ENCODE data around the gene TNS1.

Gene TNS1

DNA sequence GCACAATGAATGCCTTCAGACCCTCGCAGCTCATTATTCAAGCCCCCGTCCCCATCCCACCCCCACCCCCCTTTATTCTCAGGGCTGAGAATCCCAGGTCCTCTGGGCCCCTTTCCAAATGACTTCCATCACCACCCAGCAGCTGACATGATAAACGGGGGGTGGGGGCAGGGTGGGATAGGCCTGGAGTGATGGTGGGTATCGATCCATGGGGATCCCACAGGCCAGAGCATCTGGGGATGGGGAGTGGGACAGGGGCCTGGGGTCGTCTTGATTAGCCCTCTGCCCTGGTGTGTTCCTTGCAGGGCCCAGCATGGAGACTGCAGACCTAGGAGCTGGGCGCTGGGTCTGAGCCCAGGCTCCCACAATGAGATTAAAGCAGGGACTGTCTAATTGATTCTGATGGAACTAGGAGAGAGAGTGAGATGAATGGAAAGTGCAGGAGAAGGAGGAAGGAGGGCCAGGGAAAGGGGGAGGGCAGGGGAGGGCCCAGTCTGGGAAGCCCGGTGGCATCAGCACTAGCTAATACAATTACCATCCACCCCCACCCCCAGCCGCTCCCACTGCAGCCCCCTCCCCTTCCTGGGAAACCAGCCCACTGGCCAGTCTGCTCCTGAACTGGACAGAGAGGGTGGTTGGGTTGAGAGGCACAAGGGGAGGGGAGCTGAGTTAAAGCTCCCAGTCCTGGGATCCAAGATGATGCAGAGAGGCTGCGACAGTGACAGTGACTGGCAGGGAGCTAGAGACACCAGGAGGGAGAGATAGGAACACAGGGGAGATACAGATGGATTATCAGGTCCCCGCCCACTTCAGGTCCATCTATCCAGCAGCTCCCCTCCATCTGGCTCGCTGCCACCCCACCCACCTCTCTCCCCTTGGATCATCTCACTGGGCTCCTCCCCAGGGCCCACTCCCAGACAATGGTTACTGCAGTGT, 13.1 kb upstream of the TNS1 start:
- no peak for DNase-seq

GRCh38 chr2:218014706-218015585, 12.2 kb upstream of the TNS1 start:
- no peak for DNase-seq

GRCh38 chr2:218013289-218013688, 10.5 kb upstream of the TNS1 start:
- no peak for DNase-seq

DNA sequence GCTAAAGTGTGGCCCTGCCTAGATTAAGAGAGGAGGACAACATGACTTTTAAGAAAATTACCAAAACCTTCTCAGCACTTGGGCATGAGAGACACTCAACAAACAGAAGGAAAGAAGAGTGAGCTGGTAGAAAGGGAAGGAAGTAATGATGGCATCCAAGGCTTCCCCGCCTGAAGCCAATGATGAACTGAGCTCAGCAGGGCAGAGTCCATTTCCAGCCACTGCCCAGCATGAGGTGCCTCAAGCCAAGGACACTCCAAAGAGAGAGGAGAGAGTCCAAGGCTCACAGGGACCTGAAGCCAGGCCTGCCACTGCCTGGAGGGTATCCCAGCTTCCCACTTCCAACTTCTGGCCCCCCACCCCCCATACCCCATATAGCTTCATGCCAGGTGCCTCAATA, 9.5 kb upstream of the TNS1 start:
- no peak for DNase-seq

GRCh38 chr2:218011653-218012040, 8.9 kb upstream of the TNS1 start:
- no peak for DNase-seq

GRCh38 chr2:218010984-218011652, 8.3 kb upstream of the TNS1 start:
- no peak for DNase-seq

DNA sequence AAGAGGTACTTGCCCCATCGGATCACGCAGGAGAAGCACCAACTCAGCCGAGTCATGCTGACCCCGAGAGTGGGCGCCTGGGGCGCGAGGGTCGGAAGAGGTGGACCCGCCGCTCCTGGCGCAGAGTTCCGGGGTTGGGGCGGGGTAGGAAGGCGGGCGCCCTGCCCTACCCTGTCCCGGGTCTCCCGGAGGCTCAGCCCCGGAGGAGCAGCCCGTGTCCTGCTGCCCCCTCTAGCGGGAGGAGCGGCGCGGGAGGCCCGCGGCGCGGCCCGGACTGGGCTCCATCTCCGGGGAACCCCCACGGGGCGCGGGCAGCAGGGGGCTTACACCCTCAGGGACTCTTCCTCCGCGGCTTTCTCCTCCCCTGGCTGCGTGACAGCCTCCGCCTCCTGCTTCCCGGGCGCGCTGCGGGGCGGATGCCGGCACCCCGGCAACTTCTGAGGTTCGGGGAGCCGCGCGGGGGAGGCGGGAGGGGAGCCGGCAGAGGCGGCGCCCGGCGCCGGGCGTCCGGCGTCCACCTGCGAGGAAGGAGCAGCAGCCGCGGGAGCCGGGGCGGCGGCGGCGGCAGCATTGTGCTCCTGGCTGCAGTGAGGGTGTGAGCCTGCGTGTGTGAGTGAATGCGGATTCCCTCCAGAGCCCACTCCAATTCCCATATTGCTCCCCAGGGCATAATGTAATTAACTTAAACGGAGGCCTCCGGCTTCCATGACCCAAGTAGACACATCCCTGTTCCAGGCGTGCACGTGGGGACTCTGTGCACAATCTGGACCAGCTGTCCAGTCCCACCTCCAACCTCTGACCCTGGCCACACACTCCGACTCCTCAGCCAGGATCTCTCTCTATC, 7.6 kb upstream of the TNS1 start:
- DNase-seq: peak; percentile 27 to 49

GRCh38 chr2:218009765-218010139, 7.0 kb upstream of the TNS1 start:
- no peak for DNase-seq

- no peak for DNase-seq
These were observed 6.4 kb upstream of the TNS1 start for GRCh38 chr2:218009231-218009630.

DNA sequence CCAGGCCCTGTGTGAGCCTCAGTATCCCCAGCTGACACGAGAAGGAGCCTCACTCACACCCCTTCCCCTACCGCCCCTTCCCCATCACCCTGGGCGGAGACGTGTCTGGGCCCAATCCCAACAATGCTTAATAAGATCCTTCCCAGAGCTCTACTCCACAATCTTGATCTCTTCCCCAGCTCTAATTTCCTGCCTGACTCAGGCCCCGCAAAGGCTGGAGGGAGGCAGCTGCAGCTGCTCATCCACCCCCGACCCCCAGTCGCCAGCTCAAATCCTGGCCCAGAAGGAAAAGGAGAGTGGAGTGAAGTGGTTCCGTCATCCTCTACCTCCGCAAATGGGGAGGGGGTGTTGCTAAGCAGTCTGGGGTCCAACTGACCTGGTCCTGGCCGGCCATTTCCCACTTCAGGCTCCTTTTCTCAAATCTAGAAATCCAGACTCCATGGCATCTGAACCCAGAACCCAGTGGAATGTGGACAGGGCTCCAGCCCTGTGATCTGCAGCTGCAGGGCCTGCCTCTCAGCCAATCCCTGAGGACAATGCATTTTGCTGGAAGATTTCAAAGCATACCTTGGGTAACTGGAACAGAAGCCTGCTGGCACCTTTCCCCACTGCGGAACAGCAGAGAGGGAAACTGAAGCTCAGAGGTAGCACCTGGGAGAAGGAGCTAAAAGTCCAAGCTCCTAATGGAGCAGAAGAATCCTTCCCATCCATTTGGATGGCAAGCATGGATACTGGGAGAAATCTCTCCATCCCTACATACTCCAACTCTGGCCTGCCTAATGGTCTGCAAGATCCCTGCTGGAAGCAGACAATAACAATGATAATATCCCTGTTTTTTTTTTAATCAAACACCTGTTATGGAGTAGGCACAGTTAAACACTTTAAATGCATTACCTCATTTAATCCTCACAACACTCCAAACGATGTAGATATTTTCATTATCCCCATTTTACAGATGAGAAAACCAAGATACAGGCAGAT, 5.6 kb upstream of the TNS1 start:
- no peak for DNase-seq

GRCh38 chr2:218006741-218007140, 3.9 kb upstream of the TNS1 start:
- DNase-seq: no peak

DNA sequence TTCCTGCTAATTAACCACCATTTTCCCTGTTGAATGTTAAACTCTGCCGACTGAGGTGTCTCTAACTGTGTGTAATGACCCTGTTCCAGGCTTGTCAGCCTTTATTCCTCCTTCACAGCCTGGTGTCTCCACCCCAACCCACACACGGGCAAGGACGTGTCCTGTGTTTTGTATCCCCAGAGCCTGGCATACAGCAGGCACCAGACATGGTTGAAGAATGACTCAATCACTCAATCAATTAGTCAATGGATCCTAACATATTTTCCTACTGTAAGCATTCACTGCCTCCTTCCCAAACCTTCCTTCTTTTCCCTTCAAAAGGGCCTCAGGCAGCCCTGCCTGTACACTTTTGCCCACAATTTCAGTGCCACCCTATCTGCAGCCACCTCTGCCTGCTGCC, 2.7 kb upstream of the TNS1 start:
- no peak for DNase-seq

- DNase-seq: no peak
These were observed 2.2 kb upstream of the TNS1 start for GRCh38 chr2:218005028-218005427.

- no peak for DNase-seq
These were observed 1.2 kb upstream of the TNS1 start for GRCh38 chr2:218003981-218004419.

DNA sequence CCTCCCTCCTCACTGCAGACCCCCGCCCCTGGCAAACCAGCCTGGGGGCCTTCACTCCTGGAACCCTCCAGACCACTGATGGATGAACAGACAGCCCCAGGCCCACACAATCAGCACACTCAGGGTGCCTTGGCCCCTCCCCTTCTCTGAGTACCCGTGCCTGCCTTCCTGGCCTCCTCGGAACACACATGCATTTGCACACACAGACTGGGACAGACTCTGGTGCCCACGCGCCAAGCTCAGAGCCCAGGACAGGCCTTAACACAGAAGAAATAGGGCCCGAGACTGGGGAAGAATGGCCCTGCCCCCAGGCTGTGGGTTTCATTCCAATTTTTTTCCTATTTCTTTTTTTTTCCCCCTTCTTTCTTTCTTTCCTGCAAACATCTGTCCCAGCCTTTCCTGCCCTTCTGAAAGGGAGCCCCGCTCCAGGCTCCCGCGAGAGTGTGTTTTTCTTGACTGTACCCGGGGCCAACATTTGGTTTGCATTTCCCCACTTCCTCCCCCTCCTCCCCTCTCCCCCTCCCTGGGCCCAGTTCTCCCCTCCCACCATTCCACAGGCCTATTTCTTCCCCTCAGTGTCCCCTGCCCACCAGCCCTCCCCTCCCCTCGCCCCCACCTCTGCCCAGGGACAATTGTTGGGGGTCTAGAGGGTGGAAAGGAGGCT, 618 bp upstream of the TNS1 start:
- DNase-seq: no peak

GRCh38 chr2:218002143-218002844, 501 bp downstream of the TNS1 start:
- DNase-seq: no peak

DNA sequence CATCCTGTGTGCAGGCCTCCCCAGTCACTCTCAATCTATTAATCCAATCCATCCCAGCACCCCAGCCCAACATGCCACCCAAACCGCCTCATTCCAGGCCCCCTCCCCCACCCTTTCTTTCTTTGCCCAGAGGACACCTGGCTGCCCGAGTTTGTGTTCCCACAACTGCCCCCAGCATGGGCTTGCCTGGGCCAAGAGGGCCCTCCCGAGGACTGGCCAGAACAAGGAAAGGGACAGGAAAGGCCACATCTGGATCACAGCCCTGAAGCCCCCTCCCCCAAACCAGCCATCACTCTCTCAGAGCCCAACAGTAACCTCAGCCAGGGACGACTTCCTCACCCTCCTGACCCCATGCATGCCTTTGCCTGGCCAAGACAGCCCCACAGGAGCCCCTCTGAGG, 1.2 kb downstream of the TNS1 start:
- no peak for DNase-seq

- no peak for DNase-seq
These were observed 2.7 kb downstream of the TNS1 start for GRCh38 chr2:218000136-218000535.

GRCh38 chr2:217999595-217999959, 3.2 kb downstream of the TNS1 start:
- DNase-seq: no peak
